22Rv1 (cell line): ENCODE measurements around the gene PTH2R.

Source experiments
- ZFX ChIP-seq: fragments of 450-650 bp; IDR thresholded peaks from 2 replicates; pipeline ENCODE4 v1.6.1; 2017; ENCODE audit warnings: antibody characterized with exemption, borderline replicate concordance
- TF ChIP-seq, protein P1 (sequence below): fragments of 450-650 bp; IDR thresholded peaks from 2 replicates; pipeline ENCODE4 v1.5.1; 2017; ENCODE audit warnings: mild to moderate bottlenecking

GRCh38 chr2:208379192-208379591 lies 27.4 kb upstream of the PTH2R start:
- TF ChIP-seq, protein P1, sequence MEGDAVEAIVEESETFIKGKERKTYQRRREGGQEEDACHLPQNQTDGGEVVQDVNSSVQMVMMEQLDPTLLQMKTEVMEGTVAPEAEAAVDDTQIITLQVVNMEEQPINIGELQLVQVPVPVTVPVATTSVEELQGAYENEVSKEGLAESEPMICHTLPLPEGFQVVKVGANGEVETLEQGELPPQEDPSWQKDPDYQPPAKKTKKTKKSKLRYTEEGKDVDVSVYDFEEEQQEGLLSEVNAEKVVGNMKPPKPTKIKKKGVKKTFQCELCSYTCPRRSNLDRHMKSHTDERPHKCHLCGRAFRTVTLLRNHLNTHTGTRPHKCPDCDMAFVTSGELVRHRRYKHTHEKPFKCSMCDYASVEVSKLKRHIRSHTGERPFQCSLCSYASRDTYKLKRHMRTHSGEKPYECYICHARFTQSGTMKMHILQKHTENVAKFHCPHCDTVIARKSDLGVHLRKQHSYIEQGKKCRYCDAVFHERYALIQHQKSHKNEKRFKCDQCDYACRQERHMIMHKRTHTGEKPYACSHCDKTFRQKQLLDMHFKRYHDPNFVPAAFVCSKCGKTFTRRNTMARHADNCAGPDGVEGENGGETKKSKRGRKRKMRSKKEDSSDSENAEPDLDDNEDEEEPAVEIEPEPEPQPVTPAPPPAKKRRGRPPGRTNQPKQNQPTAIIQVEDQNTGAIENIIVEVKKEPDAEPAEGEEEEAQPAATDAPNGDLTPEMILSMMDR = no peak
- TF ChIP-seq ZFX = no peak
